GM12878 (cell line): Measurements from ENCODE around the gene DSE. TPM values are rescaled to one million over a fixed set of nuclear protein-coding genes. Genes with fewer than 3 reads are reported as not detected.

Experiments used
- ATAC-seq: fragments of 200-7000 bp; cut with Tn5 transposase; 3 replicates; pipeline ENCODE4 v1.9.1; 2020; ENCODE audit warnings: mild to moderate bottlenecking, moderate library complexity
- BruUV-seq: library from RNA; stranded (reverse); fragments of 400-500 nt; replicated peaks from 2 replicates; lab custom pipeline; 2021; lab: Mats Ljungman, UMichigan
- CTCF ChIA-PET: fragments of 300-600 bp; sonication (Branson Sonifier 250); formaldehyde crosslinking; extraction: SDS; loops from one replicate; lab custom pipeline; 2021; ENCODE audit warnings: inconsistent platforms; lab: Yijun Ruan, JAX
- POLR2A ChIA-PET: fragments of 350-600 bp; formaldehyde crosslinking; extraction: SDS; loops from one replicate; lab custom pipeline; 2021; ENCODE audit warnings: inconsistent platforms; lab: Charles Lee
- RAD21 ChIA-PET: fragments of 300-600 bp; sonication (Branson Sonifier 250); formaldehyde crosslinking; loops from one replicate; lab custom pipeline; 2023; ENCODE audit warnings: antibody characterized with exemption; ENCODE audit not compliant: unreplicated experiment; lab: Charles Lee
- SMC1A ChIA-PET: fragments of 300-600 bp; sonication (Branson Sonifier 250); formaldehyde crosslinking; loops from one replicate; lab custom pipeline; 2023; ENCODE audit not compliant: unreplicated experiment, uncharacterized antibody; lab: Charles Lee
- DNase-seq: peaks from one replicate; pipeline ENCODE4 v3.0.0-alpha.2; 2011; ENCODE audit warnings: low read depth, low spot score
- FAIRE-seq: peaks from 3 replicates; lab custom pipeline; 2011; peaks lifted over from hg19 to GRCh38; lab: Jason Lieb, UNC
- H2AFZ ChIP-seq: 2 replicates; pipeline ENCODE4 v1.6.0; 2011; ENCODE audit warnings: low read depth, low read length, control low read depth; ENCODE audit not compliant: control insufficient read depth
- H3K27ac ChIP-seq: 2 replicates; pipeline ENCODE4 v1.5.1; 2011; ENCODE audit warnings: control low read depth; ENCODE audit not compliant: control insufficient read depth, insufficient read depth
- H3K27me3 ChIP-seq, 2 experiments: replicated peaks in 1 of 2; 2 replicates each; pipeline versions ENCODE4 v1.6.0 to v1.6.1; 2011; ENCODE audit warnings: low read length in 1 of 2; ENCODE audit not compliant: control insufficient read depth in 2 of 2, insufficient read depth in 2 of 2
- H3K36me3 ChIP-seq, 2 experiments: 2 replicates each; pipeline ENCODE4 v1.5.1; 2011; ENCODE audit warnings: low read length in 1 of 2; ENCODE audit not compliant: control insufficient read depth in 2 of 2, insufficient read depth in 2 of 2
- H3K4me1 ChIP-seq: 2 replicates; pipeline ENCODE4 v1.6.1; 2011; ENCODE audit warnings: mild to moderate bottlenecking, low read length, moderate library complexity, mixed read lengths; ENCODE audit not compliant: control insufficient read depth, insufficient read depth
- H3K4me2 ChIP-seq: 2 replicates; pipeline ENCODE4 v1.6.0; 2011; ENCODE audit warnings: control low read depth; ENCODE audit not compliant: control insufficient read depth, insufficient read depth
- H3K4me3 ChIP-seq: fragments of 200-600 bp; sonication (generic); 2 replicates; pipeline ENCODE4 v1.5.1; 2016
- H3K79me2 ChIP-seq: 2 replicates; pipeline ENCODE4 v1.6.0; 2011; ENCODE audit warnings: low read length; ENCODE audit not compliant: control insufficient read depth, insufficient read depth
- H3K9ac ChIP-seq: 2 replicates; pipeline ENCODE4 v1.8.0; 2011; ENCODE audit warnings: low read length, control low read depth, mixed read lengths; ENCODE audit not compliant: control insufficient read depth, insufficient read depth
- H3K9me3 ChIP-seq: replicated peaks from 3 replicates; pipeline ENCODE4 v1.5.1; 2011; ENCODE audit warnings: mild to moderate bottlenecking, low read length; ENCODE audit not compliant: control insufficient read depth, insufficient read depth
- H4K20me1 ChIP-seq: 2 replicates; pipeline ENCODE4 v1.6.0; 2011; ENCODE audit not compliant: control insufficient read depth, insufficient read depth
- ATF2 ChIP-seq: IDR thresholded peaks from 2 replicates; pipeline ENCODE4 v1.6.1; 2012; ENCODE audit warnings: low read length, inconsistent platforms
- ETV6 ChIP-seq, 2 experiments: fragments of 450-650 bp in 1 of 2; IDR thresholded peaks in 1 of 2; conservative IDR thresholded peaks in 1 of 2; 2 replicates each; pipeline ENCODE4 v1.6.1; 2014; ENCODE audit warnings: antibody characterized with exemption in 1 of 2, borderline replicate concordance in 1 of 2, low read depth in 1 of 2, mild to moderate bottlenecking in 1 of 2, moderate library complexity in 1 of 2
- IKZF2 ChIP-seq, 2 experiments: fragments of 450-650 bp; IDR thresholded peaks; 2 replicates each; pipeline ENCODE4 v1.6.1; 2017; ENCODE audit warnings: mild to moderate bottlenecking in 2 of 2, moderate library complexity in 2 of 2
- MEF2A ChIP-seq: IDR thresholded peaks from 2 replicates; pipeline ENCODE4 v1.6.1; 2011; ENCODE audit warnings: low read depth, mild to moderate bottlenecking, low read length, moderate library complexity; ENCODE audit not compliant: insufficient read depth
- PAX5 ChIP-seq: IDR thresholded peaks from 2 replicates; pipeline ENCODE4 v1.6.1; 2011; ENCODE audit warnings: low read depth, low read length, borderline replicate concordance
- SPI1 ChIP-seq: IDR thresholded peaks from 2 replicates; pipeline ENCODE4 v1.6.1; 2011; ENCODE audit warnings: low read depth, mild to moderate bottlenecking, low read length, moderate library complexity, borderline replicate concordance; ENCODE audit not compliant: insufficient read depth
- WRNIP1 ChIP-seq: IDR thresholded peaks from 2 replicates; pipeline ENCODE4 v1.6.1; 2011; ENCODE audit warnings: low read depth, low read length, improper control_type of control experiment, borderline replicate concordance
- YY1 ChIP-seq: IDR thresholded peaks from 2 replicates; pipeline ENCODE4 v1.6.1; 2011; ENCODE audit warnings: low read depth, mild to moderate bottlenecking, low read length
- WGBS: methylation state at CpG from one replicate; pipeline ENCODE4 v1.1.6; 2016; ENCODE audit warnings: low lambda C conversion rate; ENCODE audit not compliant: insufficient replicate concordance, insufficient coverage; ENCODE audit errors: missing lambda C conversion rate; 5-methylcytosine and 5-hydroxymethylcytosine counted together
- in situ Hi-C: fragments of 300-500 bp; cut with MboI; formaldehyde crosslinking; loops from 9 replicates; pipeline ENCODE4 v1.14.3; 2018; ENCODE audit warnings: mixed read lengths
- intact Hi-C: fragments of 100-400 bp; cut with micrococcal nuclease; formaldehyde crosslinking; loops from one replicate; pipeline ENCODE4 v1.14.2; 2022; ENCODE audit not compliant: unreplicated experiment
- polyA plus RNA-seq, 11 experiments: library from polyadenylated mRNA; depleted of rRNA in 4 of 11; unstranded in 6 of 11; stranded (reverse) in 5 of 11; fragments of >200 nt; fragmentation: Nextera tagmentation in 4 of 11; fragmentation: Illumina TruSeq in 1 of 11; extraction: Ambion mirVana in 4 of 11; extraction: Trizol in 1 of 11; gene quantifications; 1 replicate in 1 of 11; 2 replicates in 10 of 11; pipeline versions ENCODE4 v1.2.1 to v1.2.3, GENCODE V29; 2011 to 2016; ENCODE audit warnings: inconsistent platforms in 2 of 11, missing spikeins in 2 of 11, low read depth in 1 of 11
- total RNA-seq, 4 experiments: library from RNA; depleted of rRNA in 3 of 4; stranded (reverse); fragments of >200 nt in 3 of 4; fragmentation: Illumina TruSeq in 1 of 4; extraction: Trizol in 1 of 4; gene quantifications; 2 replicates each; pipeline versions ENCODE4 v1.2.1 to v1.2.3, GENCODE V29; 2013 to 2021
- TF ChIP-seq, protein P1 (sequence below): fragments of 450-650 bp; formaldehyde crosslinking; IDR thresholded peaks from 2 replicates; pipeline ENCODE4 v1.4.0; 2022; ENCODE audit warnings: mild to moderate bottlenecking, moderate library complexity

DSE gene
- total and polyA plus RNA-seq, 10 of the 15 experiments (the other 5 are each of a cell fraction or from before 2014, with no cell fraction given), result 12.6 to 76.4 (median 43.0) TPM

- TF ChIP-seq, protein P1, sequence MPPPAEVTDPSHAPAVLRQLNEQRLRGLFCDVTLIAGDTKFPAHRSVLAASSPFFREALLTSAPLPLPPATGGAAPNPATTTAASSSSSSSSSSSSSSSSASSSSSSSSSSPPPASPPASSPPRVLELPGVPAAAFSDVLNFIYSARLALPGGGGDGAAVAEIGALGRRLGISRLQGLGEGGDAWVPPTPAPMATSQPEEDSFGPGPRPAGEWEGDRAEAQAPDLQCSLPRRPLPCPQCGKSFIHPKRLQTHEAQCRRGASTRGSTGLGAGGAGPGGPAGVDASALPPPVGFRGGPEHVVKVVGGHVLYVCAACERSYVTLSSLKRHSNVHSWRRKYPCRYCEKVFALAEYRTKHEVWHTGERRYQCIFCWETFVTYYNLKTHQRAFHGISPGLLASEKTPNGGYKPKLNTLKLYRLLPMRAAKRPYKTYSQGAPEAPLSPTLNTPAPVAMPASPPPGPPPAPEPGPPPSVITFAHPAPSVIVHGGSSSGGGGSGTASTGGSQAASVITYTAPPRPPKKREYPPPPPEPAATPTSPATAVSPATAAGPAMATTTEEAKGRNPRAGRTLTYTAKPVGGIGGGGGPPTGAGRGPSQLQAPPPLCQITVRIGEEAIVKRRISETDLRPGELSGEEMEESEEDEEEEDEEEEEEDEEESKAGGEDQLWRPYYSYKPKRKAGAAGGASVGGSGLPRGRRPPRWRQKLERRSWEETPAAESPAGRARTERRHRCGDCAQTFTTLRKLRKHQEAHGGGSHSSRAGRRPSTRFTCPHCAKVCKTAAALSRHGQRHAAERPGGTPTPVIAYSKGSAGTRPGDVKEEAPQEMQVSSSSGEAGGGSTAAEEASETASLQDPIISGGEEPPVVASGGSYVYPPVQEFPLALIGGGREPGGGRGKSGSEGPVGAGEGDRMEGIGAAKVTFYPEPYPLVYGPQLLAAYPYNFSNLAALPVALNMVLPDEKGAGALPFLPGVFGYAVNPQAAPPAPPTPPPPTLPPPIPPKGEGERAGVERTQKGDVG, result no peak
- peak; percentile 61 to 77; a peak in 2 of 4 replicates for TF ChIP-seq IKZF2 (IDR thresholded peaks at IDR 0.05)
These were observed 16.6 kb downstream of the DSE start (continued) for GRCh38 chr6:116387374-116387773.

DNA sequence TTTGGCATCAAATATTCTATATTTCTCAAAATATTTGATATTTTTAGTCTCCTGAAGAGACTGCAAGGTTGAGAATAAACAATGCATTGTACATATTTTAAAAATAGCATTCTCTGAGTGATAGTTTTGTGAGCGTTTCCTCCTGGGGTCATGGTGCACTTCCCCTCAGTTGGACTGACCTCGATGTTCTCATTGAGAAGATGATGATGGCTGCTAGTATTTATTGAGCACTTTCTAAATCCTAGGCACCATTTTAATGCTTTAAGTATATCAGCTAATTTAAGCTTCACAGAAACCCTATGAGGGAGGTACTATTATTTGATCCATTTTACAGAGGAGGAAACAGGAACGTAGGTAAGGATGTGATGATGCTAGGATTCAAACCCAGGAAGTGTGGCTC is 18.2 kb downstream of the DSE start:
- Histone ChIP-seq H3K9ac (no peak overlapping the region), H3K9me3 (no peaks in the 10 kb centered on the region), H3K4me3 (0 out of 2 replicates have a peak overlapping the region, but pooled peaks have one; percentile 3), H3K27ac (peak overlapping the region; percentile 79), H3K4me2 (peak overlapping the region; percentile 68), H2AFZ (no peak overlapping the region), H3K36me3 (no peaks in the 10 kb centered on the region), H4K20me1 (no peaks in the 10 kb centered on the region), H3K27me3 (no peaks in the 10 kb centered on the region), H3K79me2 (peaks cover 93% of the 10 kb centered on the region), H3K4me1 (peaks cover 74% of the 10 kb centered on the region)
- 0 out of 2 replicates have a peak, but pooled peaks have one; percentile 7 for TF ChIP-seq YY1
- peak; percentile 35; the same call in 1 of the 2 replicates for TF ChIP-seq ATF2
- no peak for TF ChIP-seq PAX5
- no peak for TF ChIP-seq WRNIP1
- TF ChIP-seq ETV6 (conservative IDR thresholded peaks at IDR 0.05 in 1 of 2, IDR thresholded peaks at IDR 0.05 in 1 of 2; ENCODE audit: borderline replicate concordance in 1 of 2, low read depth in 1 of 2), result 0 out of 4 replicates have a peak, but pooled peaks of 1 of the 2 experiments have one; percentile 36
- TF ChIP-seq SPI1, result peak; percentile 66; the same call in 1 of the 2 replicates
- TF ChIP-seq MEF2A, result 0 out of 2 replicates have a peak, but pooled peaks have one; percentile 57
- ChIA-PET POLR2A (interaction anchor here (0.5 to 1.5 kb wide), 7 partner anchors 10 to 96 kb away, joined by 3 to 9 read pairs (median 3); no protein-coding TSS in a partner anchor), CTCF (interaction anchor here (0.7 to 6.5 kb wide), 12 partner anchors 14 to 145 kb away, joined by 3 to 85 read pairs (median 3); partner anchors contain the start of gene DSE), SMC1A (interaction anchor here (0.6 to 9.4 kb wide), 11 partner anchors 8 to 96 kb away, joined by 3 to 101 read pairs (median 4); partner anchors contain the start of gene DSE), RAD21 (interaction anchor here (0.7 to 2.7 kb wide), 11 partner anchors 10 to 101 kb away, joined by 3 to 14 read pairs (median 4); partner anchors contain the start of gene DSE)
- FAIRE-seq, result no peak
- no peak for DNase-seq
- no TSS peak for BruUV-seq
- ATAC-seq, result no peak
- in situ Hi-C loops, result no loop called here
- 0% methylated on average over 3 of the region's 3 CpGs for WGBS
- intact Hi-C loops, result no loop called here
